ENCODE data around the gene ZNF232. TPM values are rescaled to one million over a fixed set of nuclear protein-coding genes. Genes with fewer than 3 reads are reported as not detected.
"Not testable (repeated sequence)": the region's sequence is repeated elsewhere in the genome, so short reads cannot be mapped to it uniquely, and the experiment has no call there.

ZNF232 gene
- total RNA-seq, 1 experiment from 2014 or later, result 11.3 TPM

- no peaks in the 10 kb centered on the region for H3K9me3 ChIP-seq (ENCODE audit: low read length)
- H2AFZ ChIP-seq (ENCODE audit: low read length), result no peak overlapping the region
- H3K9me2 ChIP-seq (replicated peaks; ENCODE audit: insufficient read depth, low read length), result no peaks in the 10 kb centered on the region
- no peak for DNase-seq
- no peak overlapping the region for H3K4me3 ChIP-seq (ENCODE audit: low read length)
- H3K36me3 ChIP-seq (ENCODE audit: insufficient read depth, low read length), result no peaks in the 10 kb centered on the region
- H3K27me3 ChIP-seq (ENCODE audit: low read length), result no peaks in the 10 kb centered on the region
- H3K79me2 ChIP-seq (ENCODE audit: low read length), result no peaks in the 10 kb centered on the region
- no peaks in the 10 kb centered on the region for H4K20me1 ChIP-seq (ENCODE audit: insufficient read depth, low read depth, low read length)
- H3K4me1 ChIP-seq (ENCODE audit: low read length), result no peaks in the 10 kb centered on the region
- H3K27ac ChIP-seq (ENCODE audit: low read length), result no peak overlapping the region
- H3K9ac ChIP-seq (ENCODE audit: low read length), result no peak overlapping the region
- no peak overlapping the region for H3K4me2 ChIP-seq (ENCODE audit: low read depth, low read length, poor library complexity, severe bottlenecking)
Observed at GRCh38 chr17:5126719-5127488, 15.2 kb upstream of the ZNF232 start.

- not testable (repeated sequence) for H2AFZ ChIP-seq (ENCODE audit: low read length); H3K9ac ChIP-seq (ENCODE audit: low read length); H3K9me3 ChIP-seq (ENCODE audit: low read length); H3K4me3 ChIP-seq (ENCODE audit: low read length); H3K36me3 ChIP-seq (ENCODE audit: insufficient read depth, low read length); H4K20me1 ChIP-seq (ENCODE audit: insufficient read depth, low read depth, low read length); H3K4me2 ChIP-seq (ENCODE audit: low read depth, low read length, poor library complexity, severe bottlenecking); H3K4me1 ChIP-seq (ENCODE audit: low read length); H3K27me3 ChIP-seq (ENCODE audit: low read length); H3K9me2 ChIP-seq (replicated peaks; ENCODE audit: insufficient read depth, low read length); H3K27ac ChIP-seq (ENCODE audit: low read length); DNase-seq; H3K79me2 ChIP-seq (ENCODE audit: low read length)
Observed at GRCh38 chr17:5124896-5125295, 13.2 kb upstream of the ZNF232 start.

- H3K9me2 ChIP-seq (replicated peaks; ENCODE audit: insufficient read depth, low read length); H3K27ac ChIP-seq (ENCODE audit: low read length); H2AFZ ChIP-seq (ENCODE audit: low read length); H3K79me2 ChIP-seq (ENCODE audit: low read length); H3K4me2 ChIP-seq (ENCODE audit: low read depth, low read length, poor library complexity, severe bottlenecking); H3K9ac ChIP-seq (ENCODE audit: low read length); H3K9me3 ChIP-seq (ENCODE audit: low read length); H3K36me3 ChIP-seq (ENCODE audit: insufficient read depth, low read length); H4K20me1 ChIP-seq (ENCODE audit: insufficient read depth, low read depth, low read length); H3K27me3 ChIP-seq (ENCODE audit: low read length); H3K4me3 ChIP-seq (ENCODE audit: low read length); H3K4me1 ChIP-seq (ENCODE audit: low read length); DNase-seq: not testable (repeated sequence)
Observed at GRCh38 chr17:5124125-5124760, 12.6 kb upstream of the ZNF232 start.

GRCh38 chr17:5123343-5124124 is 11.9 kb upstream of the ZNF232 start:
- H3K4me2 ChIP-seq (ENCODE audit: low read depth, low read length, poor library complexity, severe bottlenecking), result no peak overlapping the region
- no peak for DNase-seq
- no peaks in the 10 kb centered on the region for H3K9me2 ChIP-seq (replicated peaks; ENCODE audit: insufficient read depth, low read length)
- H3K36me3 ChIP-seq (ENCODE audit: insufficient read depth, low read length), result no peaks in the 10 kb centered on the region
- no peak overlapping the region for H3K27ac ChIP-seq (ENCODE audit: low read length)
- no peak overlapping the region for H3K4me3 ChIP-seq (ENCODE audit: low read length)
- H3K79me2 ChIP-seq (ENCODE audit: low read length), result no peaks in the 10 kb centered on the region
- no peaks in the 10 kb centered on the region for H3K27me3 ChIP-seq (ENCODE audit: low read length)
- no peaks in the 10 kb centered on the region for H3K9me3 ChIP-seq (ENCODE audit: low read length)
- no peak overlapping the region for H2AFZ ChIP-seq (ENCODE audit: low read length)
- H4K20me1 ChIP-seq (ENCODE audit: insufficient read depth, low read depth, low read length), result no peaks in the 10 kb centered on the region
- no peak overlapping the region for H3K9ac ChIP-seq (ENCODE audit: low read length)
- no peaks in the 10 kb centered on the region for H3K4me1 ChIP-seq (ENCODE audit: low read length)

GRCh38 chr17:5122586-5123342 is 11.1 kb upstream of the ZNF232 start:
- no peak overlapping the region for H3K4me2 ChIP-seq (ENCODE audit: low read depth, low read length, poor library complexity, severe bottlenecking)

GRCh38 chr17:5122056-5122455 is 10.4 kb upstream of the ZNF232 start:
- not testable (repeated sequence) for H3K36me3 ChIP-seq (ENCODE audit: insufficient read depth, low read length); H3K4me1 ChIP-seq (ENCODE audit: low read length); H3K4me2 ChIP-seq (ENCODE audit: low read depth, low read length, poor library complexity, severe bottlenecking); H3K27me3 ChIP-seq (ENCODE audit: low read length); H3K9me2 ChIP-seq (replicated peaks; ENCODE audit: insufficient read depth, low read length); H3K9me3 ChIP-seq (ENCODE audit: low read length); H2AFZ ChIP-seq (ENCODE audit: low read length); H3K9ac ChIP-seq (ENCODE audit: low read length); DNase-seq; H3K4me3 ChIP-seq (ENCODE audit: low read length); H3K79me2 ChIP-seq (ENCODE audit: low read length); H4K20me1 ChIP-seq (ENCODE audit: insufficient read depth, low read depth, low read length); H3K27ac ChIP-seq (ENCODE audit: low read length)

More at GRCh38 chr17:5122586-5123342, 11.1 kb upstream of the ZNF232 start:
- Histone ChIP-seq H3K4me3 (ENCODE audit: low read length) (no peak overlapping the region), H4K20me1 (ENCODE audit: insufficient read depth, low read depth, low read length) (no peaks in the 10 kb centered on the region), H3K79me2 (ENCODE audit: low read length) (no peaks in the 10 kb centered on the region), H3K27ac (ENCODE audit: low read length) (no peak overlapping the region), H3K36me3 (ENCODE audit: insufficient read depth, low read length) (no peaks in the 10 kb centered on the region), H3K4me1 (ENCODE audit: low read length) (no peaks in the 10 kb centered on the region), H3K9me3 (ENCODE audit: low read length) (no peaks in the 10 kb centered on the region), H3K9me2 (replicated peaks; ENCODE audit: insufficient read depth, low read length) (no peaks in the 10 kb centered on the region), H2AFZ (ENCODE audit: low read length) (no peak overlapping the region), H3K9ac (ENCODE audit: low read length) (no peak overlapping the region), H3K27me3 (ENCODE audit: low read length) (no peaks in the 10 kb centered on the region)
- DNase-seq, result no peak

GRCh38 chr17:5121186-5121841 is 9.6 kb upstream of the ZNF232 start:
- Histone ChIP-seq H3K9me3 (ENCODE audit: low read length) (no peaks in the 10 kb centered on the region), H4K20me1 (ENCODE audit: insufficient read depth, low read depth, low read length) (no peaks in the 10 kb centered on the region), H3K9ac (ENCODE audit: low read length) (no peak overlapping the region), H3K27me3 (ENCODE audit: low read length) (no peaks in the 10 kb centered on the region), H3K4me3 (ENCODE audit: low read length) (no peak overlapping the region), H3K36me3 (ENCODE audit: insufficient read depth, low read length) (no peaks in the 10 kb centered on the region), H2AFZ (ENCODE audit: low read length) (no peak overlapping the region), H3K79me2 (ENCODE audit: low read length) (no peaks in the 10 kb centered on the region), H3K9me2 (replicated peaks; ENCODE audit: insufficient read depth, low read length) (no peaks in the 10 kb centered on the region), H3K4me1 (ENCODE audit: low read length) (no peaks in the 10 kb centered on the region), H3K4me2 (ENCODE audit: low read depth, low read length, poor library complexity, severe bottlenecking) (no peak overlapping the region), H3K27ac (ENCODE audit: low read length) (no peak overlapping the region)
- DNase-seq, result no peak
